Middle frontal gyrus (tissue), 1 donor: Measurements from ENCODE around the gene GGT7.
A peak's percentile ranks its signal among the peaks of the same experiment; 100 is the strongest.
"Not testable (repeated sequence)": the region's sequence is repeated elsewhere in the genome, so short reads cannot be mapped to it uniquely, and the experiment has no call there.

ENCODE experiments used
- DNase-seq: peaks from one replicate; pipeline ENCODE4 v3.0.0-alpha.2; 2015; ENCODE audit warnings: low spot score; ENCODE audit errors: extremely low spot score

The GGT7 gene

DNA sequence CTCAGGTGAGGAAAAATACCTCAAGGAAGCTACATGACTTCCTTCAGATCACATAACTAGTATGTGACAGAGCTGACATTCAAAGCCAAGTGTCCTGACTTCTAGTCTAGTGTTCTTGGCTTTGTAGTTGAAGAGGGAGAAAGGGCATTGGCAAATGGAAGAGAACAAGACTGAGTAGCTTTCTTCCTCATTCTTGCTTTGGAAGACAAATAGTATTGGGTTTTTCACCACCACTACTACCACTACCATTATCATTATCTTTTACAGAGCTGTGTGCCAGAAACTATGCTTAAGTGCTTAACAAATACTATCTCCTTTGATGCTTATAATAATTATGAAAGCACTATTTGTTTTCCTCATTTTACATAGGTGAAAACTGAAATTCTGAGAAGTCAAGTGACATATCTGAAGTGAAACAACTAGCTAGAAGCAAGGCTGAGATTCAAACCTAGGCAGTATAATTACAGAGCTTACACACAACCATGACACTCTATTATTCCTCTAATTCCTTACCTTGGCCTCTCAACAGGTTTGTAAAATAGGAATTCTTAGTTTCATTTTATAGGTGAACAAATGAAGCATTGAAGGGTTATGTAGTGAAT, 10.5 kb upstream of the GGT7 start:
- DNase-seq = no peak

DNA sequence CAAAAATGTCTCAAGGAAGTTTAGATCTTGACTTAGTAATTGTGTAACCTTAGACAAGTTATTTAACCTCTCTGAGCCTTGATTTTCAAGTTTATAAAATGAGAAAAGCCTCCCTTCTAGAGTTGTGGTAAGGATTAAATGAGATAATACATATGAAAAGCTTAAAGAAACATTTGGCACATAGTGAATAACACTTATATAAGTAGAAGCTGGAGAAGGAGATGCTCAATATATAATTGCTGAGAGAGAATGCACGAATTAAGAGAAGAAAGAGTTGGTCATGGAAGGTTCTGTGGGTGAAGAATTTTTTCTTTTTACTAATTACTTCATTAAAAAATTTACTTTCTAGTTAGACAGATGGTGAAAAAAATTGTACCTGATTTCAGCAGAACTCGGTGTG, 9.0 kb upstream of the GGT7 start:
- DNase-seq = no peak

DNA sequence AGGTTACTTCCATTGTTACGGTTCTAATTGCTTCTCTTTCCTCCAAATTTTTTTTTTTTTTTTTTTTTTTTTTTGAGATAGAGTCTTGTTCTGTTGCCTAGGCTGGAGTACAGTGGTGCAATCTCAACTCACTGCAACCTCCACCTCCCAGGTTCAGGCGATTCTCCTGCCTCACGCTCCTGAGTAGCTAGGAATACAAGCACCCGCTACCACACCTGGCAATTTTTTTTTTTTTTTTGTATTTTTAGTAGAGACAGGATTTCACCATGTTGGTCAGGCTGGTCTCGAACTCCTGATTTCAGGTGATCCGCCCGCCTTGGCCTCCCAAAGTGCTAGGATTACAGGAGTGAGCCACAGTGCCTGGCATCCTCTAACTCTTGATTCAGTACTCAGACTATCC, 8.3 kb upstream of the GGT7 start:
- not testable (repeated sequence) for DNase-seq

DNA sequence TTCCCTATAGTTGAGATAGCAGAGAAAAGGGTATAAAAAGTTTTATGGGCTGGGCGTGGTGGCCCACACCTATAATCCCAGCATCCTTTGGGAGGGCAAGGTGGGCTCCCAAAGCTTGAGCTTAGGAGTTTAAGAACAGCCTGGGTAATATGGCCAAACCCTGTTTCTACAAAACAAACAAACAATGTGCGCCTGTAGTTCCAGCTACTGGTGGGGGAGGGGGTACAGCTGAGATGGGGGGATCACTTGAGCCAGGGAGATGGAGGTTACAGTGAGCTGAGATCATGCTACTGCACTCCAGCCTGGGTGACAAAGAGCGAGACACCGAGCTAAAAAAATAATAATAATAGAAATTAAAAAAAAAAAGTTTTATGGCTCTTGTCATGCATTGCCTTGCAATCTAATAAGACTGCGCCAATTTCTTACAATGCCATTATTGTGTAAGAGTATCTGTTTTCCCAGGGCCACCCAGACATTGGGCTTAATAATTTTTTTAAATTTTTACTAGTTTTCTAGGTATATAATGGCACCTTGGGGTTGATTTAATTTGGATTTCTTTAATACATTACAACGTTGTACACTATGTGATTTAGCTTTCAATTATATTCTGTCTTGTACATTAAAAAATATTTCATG, 7.7 kb upstream of the GGT7 start:
- DNase-seq = no peak

DNA sequence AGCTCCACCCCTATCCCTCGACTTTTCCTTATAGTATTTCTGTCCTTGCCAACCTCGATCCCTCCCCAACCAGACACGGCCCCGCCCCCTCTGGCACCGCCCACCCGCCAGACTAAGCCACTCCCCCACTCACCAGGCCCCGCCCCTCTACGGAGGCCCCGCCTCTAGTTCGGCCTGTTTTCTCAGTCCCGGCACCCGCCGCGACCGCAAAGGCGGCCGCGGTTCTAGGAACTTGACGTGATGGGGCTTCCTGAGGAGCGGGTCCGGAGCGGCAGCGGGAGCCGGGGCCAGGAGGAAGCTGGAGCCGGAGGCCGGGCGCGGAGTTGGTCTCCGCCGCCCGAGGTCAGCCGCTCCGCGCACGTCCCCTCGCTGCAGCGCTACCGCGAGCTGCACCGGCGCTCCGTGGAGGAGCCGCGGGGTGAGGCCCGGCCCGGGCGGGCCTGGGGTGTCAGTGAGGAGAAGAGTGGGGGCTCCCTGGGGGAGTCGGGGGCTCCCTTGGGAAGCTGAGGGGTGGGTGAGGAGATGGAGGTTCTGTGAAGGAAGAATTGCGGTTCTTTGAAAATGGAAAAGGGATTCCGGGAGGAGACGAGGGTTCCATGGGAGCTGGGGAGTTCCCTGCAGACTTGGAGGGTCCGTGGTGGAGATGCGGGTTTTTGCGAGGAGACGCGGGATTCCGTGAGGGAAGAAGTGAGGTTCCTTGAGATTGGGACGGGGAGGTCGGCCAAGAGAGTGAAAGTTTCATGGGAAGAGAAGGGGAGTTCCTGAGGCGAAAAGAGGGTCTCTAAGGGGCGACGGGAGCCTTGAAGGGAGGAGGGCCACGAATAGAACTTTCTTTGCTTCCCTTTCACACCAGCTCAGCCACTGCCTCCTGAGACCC, 4.0 kb upstream of the GGT7 start, which contains the start of gene ACSS2:
ACSS2 (plus strand) TSS at position 207 of the 877 bp plus-strand sequence; CDS start at position 241, 34 bp downstream.
- DNase-seq = peak; percentile 78

DNA sequence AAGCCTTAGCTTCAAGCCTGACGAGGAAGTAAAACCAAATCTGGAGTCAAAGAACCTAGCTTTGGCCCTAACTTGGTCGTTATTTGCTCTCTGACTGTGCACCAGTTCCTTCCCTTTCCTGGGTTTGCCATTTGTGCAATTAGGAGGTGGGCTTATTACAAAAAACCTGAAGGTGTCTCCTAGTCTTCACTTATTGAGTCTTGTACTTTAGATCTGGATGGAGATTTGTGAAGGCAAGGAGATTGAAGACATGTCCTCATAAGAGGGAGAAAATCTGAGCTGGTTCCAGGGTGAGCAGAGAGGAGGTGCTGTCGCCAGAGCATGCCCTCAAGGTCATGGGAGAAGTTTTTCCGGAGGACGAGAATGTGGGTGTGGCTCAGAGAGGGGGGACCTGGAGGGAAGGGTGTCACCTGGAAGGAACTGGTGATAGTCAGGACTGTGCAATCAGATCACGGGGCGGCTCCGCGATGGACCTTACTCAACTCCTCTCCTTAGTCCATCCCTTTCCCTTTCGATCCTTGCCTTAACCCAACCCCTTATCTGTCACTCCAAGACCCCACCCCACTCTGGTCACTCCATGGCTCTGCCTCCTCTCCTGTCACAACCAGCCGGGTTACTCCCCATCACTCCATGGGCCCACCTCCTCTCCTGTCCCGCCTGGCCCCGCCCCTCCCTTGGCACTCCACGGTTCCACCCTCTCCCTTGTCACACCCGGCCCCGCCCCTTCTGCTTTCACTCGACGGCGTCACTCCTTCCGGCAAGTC, 3.2 kb upstream of the GGT7 start:
- DNase-seq = no peak

DNA sequence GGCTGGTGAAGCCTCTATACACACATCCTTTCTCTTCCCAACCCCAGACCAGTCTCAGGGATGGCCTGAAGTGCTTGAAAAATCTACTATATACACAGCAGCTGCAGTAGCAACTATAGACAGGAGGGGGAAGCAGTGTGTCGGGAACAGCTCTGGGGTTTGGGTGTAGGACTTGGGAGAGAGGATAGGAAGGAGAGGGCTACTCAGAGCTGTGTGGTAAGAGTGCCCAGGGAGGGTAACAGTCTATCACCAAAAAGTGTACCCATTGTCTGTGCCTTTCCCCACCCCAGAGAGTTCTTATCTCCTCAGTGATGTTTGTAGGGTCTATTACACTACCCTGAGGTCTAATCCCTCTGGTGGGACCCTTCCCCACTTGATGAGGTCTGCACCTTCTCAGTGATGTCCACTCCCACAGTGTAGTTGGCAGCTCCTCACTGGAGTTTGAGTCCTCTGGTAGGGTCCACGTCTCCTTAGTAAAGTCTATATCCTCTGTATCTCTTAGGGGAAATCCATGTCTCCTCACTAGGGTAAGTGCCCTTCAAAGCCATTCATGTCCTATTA, 1.5 kb upstream of the GGT7 start:
- peak; percentile 58 for DNase-seq

DNA sequence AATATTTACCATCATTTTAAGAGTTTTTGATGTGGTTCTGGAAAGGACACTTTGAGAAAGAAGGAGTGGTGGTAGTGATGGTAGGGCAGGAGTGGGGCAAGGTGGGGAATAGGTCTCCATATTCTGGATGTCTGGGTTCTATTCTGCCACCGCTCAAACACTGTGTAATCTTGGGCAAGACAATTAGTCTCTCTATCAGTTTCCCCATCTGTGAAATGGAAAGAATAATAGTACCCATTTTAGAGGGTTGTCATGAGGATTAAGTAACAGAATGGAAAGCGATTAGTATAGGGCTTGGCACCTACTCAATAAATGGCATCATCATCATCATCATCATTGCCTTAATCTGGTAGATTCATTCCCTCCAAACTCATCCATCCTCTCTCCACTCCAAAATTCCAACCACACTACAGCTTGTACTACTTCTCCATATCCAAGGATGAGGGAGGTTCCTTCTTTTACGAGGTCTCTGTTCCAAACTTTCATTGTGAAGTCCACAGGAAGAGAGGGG, 982 bp upstream of the GGT7 start:
- no peak for DNase-seq

DNA sequence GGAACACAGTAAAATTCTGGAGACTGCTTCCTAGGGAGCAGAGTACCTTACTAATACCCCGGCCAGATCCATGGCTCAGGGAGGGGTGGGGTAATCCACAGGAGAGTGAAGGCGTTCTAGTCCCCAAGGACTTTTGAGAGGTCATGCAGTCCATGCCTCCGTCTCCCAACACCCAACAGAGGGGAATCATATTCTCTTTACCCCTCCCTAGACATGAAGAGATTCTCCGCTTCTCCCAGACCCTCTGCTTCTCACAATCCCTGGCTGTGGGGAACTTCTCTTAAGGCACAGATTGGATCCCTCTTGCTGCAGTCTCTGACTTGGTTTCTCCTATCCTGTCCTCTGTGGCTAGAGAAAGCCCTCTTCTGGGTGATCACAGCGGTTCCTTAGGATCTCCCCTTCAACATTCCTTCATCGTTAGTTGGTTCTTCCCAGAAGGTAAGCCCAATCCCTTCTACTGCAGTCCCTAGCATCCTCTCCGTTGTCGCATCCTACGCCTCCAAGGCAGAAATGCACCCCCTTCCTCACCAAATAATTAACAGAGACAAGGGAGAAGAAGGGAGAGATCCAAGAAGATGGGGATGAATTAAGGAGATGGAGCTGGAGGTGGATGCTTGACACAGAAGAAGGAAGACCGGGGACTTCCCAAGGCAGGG, 562 bp downstream of the GGT7 start:
- DNase-seq = no peak

DNA sequence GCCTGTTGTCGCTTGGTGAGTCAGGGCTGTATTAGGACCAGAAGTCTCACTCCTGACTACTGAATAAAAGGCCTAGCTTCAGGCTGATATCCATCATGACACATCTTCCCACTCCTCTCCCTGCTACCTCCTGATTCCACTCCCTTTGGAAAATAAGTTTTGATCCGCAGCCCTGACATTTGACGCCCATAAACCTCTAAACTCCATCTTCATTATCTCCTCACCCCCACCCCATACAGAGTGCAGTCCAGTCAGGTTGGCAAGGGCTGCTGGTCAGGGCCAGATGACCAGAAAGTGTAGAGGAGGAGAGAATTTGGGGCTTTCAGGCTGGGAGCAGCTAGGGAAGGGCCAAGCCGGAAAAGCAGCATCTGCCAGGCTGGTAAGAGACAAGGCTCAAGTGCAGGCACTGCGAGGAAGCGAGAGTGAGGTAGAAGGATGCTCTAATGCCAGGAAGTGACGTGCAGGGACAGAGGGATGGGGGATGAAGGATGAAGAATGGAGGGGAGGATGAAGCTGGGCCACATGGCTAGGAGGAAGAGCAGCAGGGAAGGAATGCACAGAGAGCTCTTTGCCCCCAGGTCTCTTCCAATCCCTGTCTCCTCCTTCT, 1.2 kb downstream of the GGT7 start:
- DNase-seq = no peak

DNA sequence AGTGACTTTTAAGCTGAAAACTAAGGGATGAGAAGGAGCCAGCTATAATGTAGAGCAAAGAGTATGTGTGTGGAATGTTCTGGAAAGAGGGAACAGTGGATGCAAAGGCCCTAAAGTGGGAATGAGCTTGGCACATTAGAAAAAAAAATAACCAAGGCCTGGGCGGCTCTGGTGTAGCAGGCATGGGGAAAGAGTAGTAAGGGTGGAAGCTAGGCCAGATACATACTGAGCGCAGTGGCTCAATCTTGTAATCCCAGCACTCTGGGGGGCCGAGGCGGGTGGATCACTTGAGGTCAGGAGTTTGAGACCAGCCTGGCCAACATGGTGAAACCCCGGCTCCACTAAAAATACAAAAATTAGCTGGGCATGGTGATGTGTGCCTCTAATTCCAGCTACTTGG, 8.4 kb downstream of the GGT7 start:
- DNase-seq = no peak

DNA sequence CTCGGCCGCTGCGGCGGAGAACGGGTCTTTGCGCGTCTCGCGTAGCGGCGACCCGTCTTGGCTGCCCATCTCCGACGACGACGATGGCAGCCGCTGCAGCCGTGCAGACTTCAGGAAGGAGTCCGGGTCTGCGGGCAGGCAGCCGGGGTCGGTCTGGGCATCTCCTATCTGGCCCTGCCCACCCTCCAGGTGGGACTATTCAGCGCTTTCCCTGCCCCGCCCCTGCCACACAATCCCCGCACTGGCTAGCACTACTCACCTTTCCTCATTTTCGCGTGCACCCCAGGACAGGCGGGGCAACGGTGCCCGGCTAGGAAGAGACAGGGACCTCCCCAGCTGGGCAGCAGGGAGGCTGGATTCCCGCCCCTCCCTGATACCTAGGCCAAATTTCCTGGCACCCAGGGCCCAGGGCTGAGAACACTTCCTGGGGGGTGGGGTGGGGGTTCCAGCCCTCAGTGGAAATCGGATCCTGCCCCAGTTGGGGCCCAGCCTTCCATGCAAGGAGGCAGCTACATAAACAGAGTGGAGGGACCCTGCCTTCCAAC, 9.2 kb downstream of the GGT7 start:
- DNase-seq = no peak

DNA sequence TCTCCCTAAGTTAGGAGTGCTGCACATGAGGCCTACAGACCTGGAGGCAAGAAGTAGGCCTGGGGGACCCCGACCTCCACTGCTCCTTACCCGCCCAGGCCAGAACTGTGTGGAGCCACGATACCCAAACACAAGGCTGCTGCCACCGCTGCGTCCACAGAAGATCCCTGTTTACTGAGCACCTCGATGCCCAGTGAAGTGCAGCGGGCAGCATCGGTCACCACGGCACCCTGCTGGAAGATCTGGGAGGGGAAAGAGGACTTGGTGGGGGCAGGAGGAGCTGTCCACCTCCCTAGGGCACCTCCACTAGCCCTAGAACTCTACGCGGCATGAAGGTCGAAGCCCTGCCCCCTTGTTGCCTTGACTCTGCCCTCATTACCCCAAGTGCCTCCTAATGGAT, 9.9 kb downstream of the GGT7 start:
- DNase-seq = no peak

DNA sequence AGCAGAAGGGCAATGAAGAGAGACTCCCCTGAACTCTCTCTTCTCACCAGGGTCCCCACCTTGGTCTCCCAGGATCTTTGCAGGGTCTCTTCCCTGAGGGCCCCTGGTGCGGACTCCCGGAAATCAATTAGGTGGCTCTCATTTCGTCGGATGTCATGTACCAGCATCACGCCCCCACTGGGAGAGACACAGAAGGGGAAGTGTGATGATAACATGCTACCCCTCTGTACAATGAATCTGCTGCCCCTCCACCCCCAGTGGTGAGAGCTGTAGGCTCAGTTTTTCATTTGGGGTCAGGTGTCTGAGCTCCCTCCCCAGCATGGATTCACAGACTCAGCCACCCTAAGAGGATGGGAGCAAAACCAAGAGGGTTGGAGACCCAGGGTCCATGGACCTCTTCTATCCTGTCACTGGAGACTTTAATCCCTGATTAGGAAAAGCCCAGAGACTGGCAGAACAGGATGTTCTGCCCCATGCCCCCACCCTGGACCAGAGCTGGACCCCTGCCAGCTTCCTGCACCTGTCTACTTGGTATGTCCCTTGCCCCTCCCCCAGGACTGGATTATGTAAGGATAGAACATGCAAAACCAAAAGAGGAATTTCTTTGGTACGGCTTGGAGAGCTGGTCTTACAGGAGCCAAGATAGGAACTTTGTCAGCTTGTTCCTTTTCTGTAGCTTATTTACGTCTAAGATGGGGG, 11.1 kb downstream of the GGT7 start:
- DNase-seq = no peak

DNA sequence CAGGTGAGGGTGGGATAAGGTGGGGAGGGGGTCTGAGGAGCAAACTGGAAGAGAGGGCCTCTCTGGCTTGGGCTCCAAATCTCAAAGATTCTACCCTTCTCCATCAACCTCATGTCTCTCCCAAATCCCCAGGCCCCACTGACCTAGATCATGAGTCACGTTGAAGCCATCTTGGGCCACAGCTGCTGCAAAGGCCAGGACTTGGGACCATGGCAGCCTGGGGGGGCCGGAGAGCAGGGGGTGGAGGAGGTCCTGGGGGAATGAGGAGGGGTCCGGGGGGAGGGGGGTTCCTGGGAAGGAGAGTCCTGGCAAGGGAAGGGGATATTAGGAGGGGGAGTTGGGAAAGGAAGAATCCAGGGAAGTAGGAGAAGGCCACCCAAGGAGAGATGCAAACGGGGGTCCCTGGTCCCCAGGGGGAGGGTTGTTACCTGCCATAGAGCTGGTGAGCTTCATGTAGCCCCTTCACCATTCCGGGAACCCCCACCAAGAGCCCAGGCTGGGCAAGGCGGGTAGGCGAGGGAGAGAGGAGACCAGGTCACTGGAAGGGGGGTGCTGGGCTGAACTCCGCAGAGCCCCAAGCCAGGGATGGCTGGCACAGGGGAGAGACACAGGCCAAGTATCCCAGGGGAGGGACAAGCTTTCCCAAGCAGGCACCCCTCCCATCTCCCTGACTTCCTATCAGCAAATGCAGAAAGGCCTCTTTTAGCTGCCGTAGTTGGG, 12.7 kb downstream of the GGT7 start:
- no peak for DNase-seq

DNA sequence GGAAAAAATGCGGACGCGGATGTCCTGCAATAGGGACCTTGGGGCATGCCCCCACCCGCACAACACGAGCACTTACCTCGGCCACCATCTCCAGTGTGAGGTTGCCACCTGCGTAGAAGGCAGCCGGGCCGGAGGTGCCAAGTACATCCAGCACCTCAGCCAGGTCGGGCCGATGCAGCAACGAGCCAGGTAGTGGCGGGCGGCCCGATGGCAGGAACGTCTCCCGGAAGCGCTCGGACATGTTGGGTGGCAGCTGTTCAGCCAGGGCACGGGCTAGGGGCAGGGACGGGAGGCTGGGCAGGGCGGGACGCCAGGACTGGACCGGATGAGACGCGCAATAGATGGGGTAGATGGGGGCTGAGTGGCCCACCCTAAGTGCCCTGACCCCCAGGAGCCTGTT, 13.3 kb downstream of the GGT7 start:
- DNase-seq = no peak

DNA sequence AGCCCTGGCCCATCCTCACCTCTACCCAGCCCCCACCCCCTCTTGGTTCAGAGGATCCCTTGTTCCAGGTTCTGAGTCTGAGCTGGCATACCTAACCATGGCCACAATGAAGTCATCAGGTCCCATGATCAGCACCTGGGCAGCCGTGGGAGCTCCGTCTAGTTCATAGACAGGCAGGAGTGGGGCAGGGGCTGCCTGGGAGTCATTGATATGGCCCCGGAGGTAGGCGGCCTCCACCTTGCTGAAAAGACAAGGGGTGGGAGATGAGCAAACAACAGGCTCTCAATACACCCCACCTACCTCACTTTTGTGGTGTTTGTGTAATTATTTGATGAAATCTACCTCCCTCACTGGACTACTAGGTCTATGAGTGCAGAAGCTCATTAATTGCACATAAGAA, 20.4 kb downstream of the GGT7 start:
- no peak for DNase-seq

DNA sequence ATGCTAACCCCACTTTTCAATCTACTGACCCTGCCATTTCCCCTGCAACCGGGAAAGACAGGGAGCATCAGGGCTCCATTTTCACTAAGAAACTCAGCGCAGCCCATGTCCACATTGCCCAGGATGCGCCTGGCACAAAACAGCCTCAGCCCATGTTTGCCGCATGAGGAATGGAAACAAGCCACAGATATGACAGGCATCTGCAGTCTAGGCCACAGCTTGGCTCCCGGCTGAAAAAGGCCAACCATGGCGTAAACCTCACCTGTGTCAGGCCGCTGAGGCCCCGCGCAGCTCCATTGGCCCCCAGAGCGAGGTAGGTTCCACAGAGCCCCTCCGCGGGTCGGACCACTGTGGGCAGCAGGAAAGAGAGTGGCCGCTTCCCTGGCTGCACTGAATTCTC, 21.7 kb downstream of the GGT7 start:
- no peak for DNase-seq

DNA sequence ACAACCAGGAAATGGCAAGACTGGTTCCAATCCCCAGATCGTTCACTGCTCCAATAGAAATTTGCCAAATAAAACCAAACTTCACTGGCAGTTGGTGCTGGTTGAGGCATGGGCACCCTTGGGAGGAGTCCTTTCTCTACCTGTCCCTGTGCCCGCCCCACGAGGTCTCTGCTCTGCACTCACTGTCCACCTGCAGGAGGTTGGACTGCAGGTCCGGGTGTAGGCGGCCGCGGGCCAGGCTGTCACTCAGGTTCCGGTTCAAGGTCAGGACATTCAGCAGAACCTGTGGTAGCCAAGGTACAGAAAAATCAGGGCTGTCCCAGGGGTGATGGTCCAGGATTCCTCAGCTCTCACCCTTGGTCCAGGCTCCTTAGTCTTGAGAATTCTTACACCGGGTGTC, 22.9 kb downstream of the GGT7 start:
- no peak for DNase-seq
